Measurements from ENCODE around the gene DCC.

Gene DCC

DNA sequence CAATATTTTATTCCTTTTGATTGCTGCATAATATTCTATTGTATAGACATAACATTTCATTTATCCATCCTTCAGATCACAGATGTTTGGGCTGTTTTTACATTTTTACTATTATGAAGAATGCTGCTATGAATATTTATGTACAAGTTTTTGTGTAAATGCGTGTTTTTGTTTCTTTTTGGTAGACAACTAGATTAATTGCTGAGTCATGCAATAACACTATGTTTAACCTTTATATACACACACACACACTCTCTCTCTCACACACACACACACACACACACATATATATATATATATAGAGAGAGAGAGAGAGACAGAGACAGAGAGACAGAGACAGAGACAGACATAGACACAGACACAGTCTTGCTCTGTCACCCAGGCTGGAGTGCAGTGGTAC, 926.9 kb downstream of the DCC start:
- no peak for DNase-seq

DNA sequence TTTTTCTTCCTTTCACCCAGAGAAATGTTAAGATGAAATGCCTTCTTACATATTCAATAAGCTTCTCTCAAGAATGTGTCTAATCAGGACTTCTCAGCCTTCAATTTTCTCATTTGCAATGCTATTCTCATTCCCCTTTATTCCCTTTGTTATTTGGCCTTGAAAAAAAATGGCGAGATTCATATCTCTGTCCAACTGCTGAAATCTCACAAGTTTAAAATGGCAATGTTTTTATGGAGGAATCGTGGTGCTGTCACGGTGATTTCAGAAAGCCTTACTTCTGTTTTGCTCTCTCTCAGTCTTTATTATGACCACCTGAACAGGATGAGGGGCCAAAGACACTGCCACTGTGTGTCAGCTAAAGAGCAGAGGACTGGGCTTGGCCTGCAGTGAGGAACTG, 928.5 kb downstream of the DCC start:
- DNase-seq = no peak

DNA sequence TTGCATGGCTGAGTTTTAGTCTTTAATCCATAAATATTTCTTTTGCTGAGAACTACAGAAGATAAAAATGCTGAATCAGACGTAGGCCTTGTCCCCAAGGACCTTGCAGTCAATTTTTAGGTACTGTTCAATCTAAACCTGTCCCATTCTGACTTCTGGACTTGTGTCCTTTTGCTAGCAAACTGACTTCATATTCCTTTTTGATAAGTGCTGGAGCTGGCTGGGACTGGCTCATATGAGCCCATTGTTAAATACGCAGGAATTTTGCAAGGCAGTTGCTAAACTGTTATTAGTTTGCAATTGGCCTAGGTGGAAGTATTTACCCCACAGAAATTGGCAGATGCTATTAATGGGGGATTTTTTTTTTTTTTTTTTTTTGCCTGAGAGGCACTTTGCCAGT, 941.4 kb downstream of the DCC start:
- no peak for DNase-seq

DNA sequence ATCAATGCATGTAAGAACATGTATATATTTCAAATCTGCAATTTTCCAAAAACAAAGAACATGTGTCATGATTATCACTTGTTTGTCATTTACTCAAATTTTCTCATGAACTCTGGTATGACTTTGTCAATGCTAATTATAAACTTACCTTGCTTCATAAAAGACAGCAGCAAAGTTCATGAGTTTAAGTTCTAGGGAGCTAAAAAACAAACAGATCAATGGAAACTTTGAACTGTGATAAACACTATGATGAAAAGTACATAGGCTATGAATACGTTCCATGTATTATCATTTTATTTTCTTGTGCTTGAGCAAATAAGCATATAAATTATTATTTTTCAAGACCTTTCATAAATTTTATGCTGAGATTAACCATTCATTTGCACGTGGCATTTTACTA, 943.7 kb downstream of the DCC start:
- no peak for DNase-seq

DNA sequence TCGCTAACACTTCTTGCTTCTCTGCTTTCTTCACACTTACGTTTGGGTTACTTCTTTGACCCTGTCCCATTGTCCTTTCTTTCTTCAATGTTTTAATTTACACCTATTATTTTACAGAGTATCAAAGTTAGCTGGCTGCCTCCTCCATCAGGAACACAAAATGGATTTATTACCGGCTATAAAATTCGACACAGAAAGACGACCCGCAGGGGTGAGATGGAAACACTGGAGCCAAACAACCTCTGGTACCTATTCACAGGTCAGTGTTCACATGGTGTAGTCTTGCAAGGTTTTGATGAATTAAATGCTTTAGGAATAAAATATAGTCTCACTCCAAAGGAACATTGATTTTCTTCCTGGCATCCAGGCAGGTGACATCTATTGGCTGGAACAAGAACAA, 965.5 kb downstream of the DCC start:
- no peak for DNase-seq

DNA sequence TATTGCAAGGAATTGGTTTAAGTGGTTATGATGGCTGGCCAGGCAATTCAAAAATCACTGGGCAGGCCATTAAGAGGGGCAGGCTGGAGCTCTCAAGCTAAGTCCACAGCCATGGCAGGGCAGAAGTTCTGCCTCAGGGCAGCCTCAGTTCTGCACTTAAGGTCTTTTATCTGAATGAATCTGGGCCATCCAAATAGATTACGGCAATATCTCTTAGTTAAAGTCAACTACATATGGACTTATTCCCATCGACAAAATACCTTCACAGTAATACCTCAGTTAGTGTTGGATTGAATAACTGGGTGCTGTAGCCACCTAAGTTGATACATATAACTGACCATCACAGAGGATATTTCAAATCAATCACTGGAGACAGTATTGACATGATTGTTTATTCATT, 979.6 kb downstream of the DCC start:
- DNase-seq = no peak

DNA sequence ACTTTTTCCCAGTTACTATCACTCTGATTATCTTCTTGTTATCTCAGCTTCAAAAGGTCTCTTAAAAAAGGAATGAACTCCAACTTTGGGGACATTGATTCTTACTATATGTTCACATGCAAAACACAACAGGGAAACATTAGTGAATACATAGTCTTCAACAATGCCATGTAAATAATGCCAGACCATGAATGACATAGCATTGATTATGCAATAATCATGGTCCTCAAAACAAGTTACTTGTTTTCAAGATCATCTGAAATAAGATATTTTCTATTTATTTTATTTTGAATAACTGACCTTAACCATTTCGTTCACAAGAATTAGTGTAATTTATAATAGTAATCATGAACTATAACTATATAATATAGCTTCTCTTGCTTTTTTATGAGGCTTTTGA, 982.2 kb downstream of the DCC start:
- no peak for DNase-seq

DNA sequence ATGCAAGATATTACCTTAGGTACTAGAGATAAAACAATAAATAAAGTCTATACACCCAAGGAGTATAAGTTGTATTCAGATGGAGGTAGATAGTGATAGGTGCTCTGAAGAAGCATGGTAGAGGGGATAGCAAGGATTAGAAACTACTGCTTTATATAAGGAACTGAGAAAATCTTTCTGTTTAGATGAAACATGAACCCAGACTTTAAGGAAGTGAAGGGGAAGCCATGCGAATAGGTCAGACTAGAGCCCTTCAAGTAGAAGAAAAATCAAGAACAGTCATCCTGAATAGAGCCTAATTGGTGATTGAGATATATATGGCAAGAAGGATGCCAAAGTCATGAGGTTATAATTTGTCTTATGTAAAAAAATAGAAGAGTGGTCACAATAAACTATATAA, 984.4 kb downstream of the DCC start:
- no peak for DNase-seq

DNA sequence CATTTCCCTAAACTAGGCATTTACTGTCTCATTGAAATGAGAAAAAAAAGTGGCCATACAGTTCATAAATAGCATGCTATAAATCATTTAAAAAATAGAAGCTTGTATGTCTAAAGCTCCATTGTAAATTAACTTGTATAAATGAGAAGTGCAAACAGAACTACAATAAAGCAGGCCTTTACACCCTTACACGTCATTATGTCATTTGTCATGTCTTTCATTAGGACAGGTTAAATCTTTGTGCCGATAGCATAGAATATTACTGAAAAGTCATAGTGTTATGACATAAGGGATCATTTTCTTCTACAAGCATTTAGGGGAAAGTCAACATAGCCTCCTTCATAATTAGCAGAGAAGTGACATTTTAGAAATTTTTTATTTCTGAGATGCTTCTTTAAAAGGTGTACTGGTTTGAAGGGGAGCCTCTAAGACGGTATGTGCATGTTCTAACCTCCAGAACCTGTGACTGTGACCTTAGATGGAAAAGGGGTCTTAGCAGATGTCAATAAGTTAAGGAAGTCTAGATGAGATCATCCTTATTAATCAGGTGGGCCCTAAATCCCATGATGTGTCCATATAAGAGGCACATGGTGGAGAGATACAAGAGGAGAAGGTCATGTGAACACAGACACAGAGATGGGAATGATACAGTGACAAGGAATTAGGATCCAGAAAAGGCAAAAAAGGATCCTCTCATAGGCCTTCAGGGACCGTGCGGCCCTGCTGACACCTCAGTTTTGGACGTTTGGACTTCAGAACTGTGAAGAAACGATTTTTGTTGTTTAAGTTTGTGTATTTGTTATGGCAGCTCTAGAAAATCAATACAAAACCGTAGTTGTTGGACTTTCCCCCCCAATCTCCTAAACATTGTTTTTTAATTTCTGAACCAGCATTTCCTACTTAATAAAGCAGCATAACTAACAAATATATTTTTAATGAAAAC, 1020.8 kb downstream of the DCC start:
- DNase-seq = no peak

DNA sequence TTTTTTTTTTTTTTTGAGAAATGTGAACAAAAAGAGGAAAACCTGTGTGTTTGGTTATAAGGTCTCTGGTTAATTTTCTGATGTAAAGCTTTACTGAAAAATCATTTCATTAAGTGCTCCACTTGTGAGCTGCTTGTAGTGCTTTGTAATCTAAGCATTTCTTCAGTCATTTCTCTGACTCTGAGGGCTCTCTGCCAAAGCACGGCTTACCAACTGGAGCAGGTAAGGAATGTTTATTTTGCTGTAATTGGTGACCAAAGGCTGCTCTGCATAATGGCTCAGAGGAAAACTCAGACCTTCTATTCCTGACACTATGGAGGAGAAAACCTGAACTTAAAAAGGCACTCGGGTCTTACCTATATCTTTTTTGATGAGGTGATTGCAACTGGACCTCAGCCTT, 1035.6 kb downstream of the DCC start:
- DNase-seq = no peak

DNA sequence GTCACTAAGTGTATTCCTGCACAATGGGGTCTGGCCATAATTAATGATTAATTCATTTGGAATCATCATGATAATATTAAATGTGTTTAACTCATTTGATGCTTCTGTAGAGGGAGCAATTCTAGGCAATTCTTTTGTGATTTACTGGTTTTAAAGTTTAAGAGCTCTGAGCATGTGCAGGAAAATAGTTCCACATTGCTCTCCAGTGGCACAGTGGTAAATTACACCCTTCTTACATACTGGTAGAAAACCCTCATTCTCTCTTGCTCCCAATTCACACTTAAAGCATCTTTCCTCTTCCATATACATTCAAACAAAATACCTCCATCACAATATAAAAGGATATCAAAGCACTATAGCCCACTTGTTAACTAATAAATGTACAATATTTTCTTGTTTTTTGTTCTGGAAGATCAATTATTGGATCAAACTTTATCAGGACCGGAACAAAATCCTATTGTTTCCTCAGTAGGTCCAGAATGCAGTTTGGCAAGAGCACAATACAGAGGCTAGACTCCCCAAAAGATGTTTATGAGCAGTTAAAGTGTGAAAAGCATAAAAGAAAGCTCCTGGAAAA, 1040.2 kb downstream of the DCC start:
- DNase-seq = peak; percentile 23 to 31 (median 27)

DNA sequence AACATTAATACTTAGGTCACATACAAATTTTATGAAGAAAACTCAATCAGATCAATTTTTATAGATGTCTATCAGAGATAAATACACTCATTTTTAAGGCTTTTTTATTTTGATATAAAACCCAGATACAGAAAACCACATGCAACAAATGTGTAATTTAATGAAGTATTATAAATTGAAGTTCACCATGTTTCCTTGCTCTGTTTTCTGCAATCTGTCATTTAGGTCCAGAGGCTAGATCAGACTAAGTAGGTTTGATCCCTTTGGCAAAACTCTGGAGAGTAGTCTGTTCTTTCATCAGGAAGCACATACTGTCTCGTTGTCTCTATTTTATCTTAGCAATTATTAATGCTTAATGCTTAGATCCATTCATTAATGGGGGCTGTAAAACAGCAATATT, 1042.9 kb downstream of the DCC start:
- no peak for DNase-seq

DNA sequence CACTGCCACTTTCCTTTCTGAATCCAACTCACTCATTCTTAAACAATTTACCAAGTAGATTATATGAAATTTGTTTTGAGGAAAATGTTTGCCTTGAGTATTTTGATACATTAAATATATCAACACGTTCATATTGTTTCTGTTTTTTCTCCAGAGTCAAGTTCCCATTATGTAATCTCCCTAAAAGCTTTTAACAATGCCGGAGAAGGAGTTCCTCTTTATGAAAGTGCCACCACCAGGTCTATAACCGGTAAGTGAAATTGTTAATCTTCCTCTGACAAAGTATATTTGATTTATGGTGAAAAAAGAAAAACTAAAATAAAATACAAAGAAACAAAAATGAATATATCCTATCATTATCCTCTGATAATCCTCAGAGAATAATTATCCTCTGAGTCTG, 1045.9 kb downstream of the DCC start:
- DNase-seq = no peak

DNA sequence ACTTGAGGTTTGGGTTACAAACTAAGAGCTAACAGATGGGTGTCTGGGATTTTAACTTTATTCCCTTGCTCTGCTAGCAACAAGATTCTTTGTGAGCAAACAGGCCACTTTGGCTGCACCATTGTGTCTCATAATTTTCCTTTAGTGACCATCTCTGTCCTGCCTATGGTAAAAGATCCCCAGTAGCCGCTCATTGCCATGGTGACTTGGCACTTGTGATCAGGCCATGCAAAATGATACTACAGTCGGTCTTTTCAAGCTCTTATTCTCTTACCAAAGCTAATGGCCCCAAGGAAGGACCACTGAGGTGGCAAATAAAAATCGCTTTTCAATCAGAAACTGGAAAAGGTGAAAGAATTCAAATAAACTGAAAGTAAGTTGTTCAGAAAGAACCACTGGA, 1047.6 kb downstream of the DCC start:
- DNase-seq = no peak

DNA sequence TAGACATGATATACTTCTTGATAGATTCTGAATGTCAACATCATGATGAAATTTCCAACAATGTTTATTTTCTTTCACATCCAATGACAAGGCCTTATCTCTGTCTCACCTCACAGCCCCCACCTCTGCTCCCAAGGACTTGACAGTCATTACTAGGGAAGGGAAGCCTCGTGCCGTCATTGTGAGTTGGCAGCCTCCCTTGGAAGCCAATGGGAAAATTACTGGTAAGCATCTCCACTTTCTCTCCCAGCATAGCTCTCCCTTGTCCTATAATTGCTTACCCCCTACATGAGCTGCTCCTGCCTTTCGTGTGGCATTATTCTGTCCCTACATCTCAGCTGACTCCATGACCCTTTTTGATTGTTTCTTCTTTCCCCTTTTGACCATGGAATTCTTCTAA, 1062.7 kb downstream of the DCC start:
- DNase-seq = no peak

DNA sequence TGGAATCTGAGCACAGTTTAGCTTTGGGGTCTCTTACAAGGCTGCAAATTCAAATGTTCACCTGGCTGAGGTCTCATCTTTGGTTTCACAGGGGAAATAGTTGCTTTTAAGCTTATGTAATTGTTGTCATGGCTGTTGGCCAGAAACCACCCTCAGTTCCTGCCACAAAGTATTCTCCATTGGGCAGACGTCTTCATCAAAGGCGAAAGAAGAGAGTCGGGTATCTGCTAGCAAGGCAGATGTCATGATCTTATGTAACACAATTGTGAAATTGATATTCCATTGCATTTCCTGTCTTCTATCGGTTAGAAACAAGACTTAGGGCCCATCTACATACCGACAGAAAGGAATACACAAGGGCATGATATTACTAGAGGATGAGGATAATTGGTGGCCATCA, 1068.3 kb downstream of the DCC start:
- no peak for DNase-seq

DNA sequence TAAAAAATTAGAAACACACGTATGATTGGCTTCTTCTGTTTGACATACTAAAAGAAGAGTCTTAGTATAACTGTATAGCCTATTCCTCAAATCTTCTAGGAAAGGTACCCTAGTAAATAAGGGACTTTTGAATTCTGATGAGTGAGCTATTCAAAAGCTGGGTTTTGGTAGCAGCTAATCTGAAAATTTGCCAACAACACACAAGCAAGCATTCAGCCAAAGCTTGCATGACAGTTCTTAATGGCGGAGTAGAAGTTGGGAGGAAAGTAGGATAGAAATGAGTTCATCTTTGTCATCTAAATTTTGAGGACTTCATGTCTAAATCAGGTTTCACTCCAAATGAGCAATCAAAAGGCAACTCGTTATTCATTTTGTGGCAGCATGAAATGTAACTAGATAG, 1071.5 kb downstream of the DCC start:
- no peak for DNase-seq

DNA sequence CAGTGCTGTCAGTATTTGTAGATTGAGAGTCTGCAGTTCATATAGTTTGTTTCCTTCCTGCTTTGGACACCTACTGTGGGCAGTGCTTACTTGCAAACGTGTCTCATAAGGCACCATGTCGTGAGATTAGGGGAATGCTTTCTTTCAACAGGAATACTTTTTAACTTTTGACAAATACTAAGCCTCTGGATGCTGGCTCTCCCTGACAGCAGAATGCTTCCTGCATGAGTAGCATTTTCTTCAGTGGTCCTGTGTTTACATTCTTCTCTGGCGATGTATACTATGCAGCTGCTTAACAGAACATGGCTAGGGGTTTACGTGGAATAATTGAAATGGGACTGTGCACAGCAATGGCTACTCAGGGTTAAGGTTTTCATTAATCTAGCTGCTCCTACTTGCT, 1077.0 kb downstream of the DCC start:
- DNase-seq = no peak

DNA sequence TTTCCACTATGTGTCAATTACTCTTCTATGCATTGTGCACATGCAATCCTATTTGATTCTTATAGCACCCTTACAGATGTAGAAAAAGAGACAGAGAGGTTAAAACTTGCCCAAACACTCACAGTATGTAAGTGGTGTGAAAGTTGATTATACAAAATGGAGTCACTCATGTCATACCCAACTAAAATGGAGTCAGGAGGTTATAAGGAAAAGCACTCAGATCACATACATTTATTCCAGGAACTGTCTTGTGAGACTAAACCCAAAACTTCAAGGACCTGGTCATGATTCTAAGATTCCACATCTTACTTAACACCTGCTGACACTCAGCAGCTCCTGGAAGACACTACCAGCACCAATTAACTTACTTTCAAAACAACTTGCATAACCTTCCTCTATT, 1081.9 kb downstream of the DCC start:
- DNase-seq = no peak

DNA sequence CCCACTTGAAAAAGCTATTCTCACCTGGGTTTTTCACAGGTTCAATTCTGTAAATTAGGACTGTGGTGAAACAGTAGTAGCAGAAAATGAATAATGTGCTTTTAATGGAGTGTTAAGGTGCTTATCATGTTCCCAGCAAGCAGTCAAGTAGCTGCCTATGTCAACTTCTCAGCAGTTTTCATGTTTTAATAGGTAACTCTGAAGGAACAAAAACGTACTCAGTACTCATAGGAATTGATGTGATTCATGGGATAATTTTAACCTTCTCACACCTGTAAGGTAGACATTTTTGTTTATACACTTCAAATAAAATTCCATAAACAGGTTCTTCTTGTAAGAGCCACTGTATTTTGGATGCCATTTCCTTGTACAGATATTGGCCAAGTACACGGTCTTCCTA, 1082.9 kb downstream of the DCC start:
- no peak for DNase-seq

DNA sequence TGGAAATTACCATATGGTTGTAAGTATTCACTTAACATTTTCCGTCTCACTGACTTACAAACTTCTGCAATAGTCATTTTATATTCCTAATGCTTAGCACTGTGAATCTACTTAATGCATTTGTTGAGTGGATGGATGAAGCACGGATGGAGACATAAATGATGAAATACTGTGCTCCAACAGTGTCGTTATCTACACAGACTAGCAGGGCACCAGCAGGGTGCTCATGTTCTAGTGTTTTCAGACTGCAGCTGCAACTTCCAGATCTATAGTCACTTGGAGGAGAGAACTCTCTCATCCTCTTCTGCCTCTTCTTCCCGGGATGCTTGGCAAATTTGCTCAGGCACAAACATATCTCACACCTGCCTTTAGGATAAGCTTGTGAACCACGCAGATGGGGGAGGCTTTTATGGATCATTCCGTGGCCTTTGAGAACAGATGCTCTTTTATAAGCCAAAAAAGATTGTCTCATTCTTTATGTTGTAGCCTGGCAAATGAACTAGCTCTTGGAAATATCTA, 1086.7 kb downstream of the DCC start:
- no peak for DNase-seq

DNA sequence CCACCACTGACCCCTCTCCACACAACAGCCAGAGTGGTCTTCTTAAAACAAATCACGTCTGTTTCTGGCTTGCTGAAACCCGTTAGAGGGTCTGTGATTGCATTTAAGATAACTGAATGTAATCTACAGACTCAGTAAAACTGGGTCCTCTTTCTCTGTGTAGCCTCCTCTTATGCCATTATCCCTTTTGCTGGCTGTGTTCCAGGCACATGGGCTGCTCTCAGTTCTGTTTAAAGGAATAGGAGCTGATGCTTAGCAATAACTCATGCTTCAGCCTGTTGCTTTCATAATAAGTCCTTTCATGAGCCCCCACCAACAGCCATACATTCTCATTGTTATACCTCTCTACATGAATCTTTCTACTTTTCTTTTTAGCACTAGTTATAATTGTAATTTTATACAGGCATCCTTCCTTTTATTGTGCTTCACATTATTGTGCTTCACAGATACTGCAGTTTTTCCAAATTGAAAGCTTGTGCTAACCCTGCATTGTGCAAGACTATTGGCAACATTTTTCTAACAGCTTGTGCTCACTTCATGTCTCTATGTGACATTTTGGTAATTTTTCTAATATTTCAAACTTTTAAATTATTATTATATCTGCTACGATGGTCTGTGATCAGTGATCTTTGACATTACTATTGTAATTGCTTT, 1101.9 kb downstream of the DCC start:
- no peak for DNase-seq

DNA sequence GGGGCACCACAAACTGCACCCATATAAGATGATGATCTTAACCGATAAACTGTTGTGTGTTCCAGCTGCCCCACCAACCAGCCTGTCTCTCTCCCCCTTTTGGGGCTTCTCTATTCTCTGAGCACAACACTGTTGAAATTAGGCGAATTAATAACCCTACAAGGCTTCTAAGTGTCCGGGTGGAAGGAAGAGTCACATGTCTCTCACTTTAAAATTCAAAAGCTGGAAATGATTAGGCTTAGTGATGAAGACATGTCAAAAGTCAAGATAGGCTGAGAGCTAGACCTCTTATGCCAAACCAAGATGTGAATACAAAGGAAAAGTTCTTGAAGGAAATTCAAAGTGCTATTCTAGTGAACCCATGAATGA, 1102.4 kb downstream of the DCC start:
- DNase-seq = no peak

DNA sequence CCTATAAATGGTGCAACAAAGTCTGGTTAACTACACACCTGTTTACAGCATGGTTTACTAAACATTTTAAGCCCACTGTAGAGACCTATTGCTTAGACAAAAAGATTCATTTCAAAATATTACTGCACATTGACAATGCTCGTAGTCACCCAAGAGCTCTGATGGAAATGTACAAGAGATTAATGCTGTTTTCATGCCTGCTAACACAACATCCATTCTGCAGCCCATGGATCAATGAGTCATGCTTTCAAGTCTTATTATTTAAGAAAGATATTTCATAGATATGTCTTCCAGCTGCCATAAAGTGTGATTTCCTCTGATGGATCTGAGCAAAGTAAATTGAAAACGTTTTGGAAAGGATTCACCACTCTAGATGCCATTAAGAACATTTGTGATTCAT, 1103.3 kb downstream of the DCC start:
- DNase-seq = no peak

Data from suppressor macrophage treated with lipopolysaccharide for 1 hour (primary cell).